SH-SY5Y (cell line): ENCODE data around the gene FADS6.

Source experiments
- GATA2 ChIP-seq: IDR thresholded peaks from 2 replicates; pipeline ENCODE4 v1.6.1; 2011; ENCODE audit warnings: mild to moderate bottlenecking, low read depth, low read length
- GATA3 ChIP-seq: IDR thresholded peaks from 2 replicates; pipeline ENCODE4 v1.6.1; 2011; ENCODE audit warnings: low read depth, mild to moderate bottlenecking, low read length, moderate library complexity

GRCh38 chr17:74852237-74853047, 41.0 kb downstream of the FADS6 start:
- TF ChIP-seq GATA2 (no peak), GATA3 (no peak)
